DLD1 (cell line): ENCODE data around the gene CTDNEP1.
"Not testable (repeated sequence)": the region's sequence is repeated elsewhere in the genome, so short reads cannot be mapped to it uniquely, and the experiment has no call there.

Source experiments
- in situ Hi-C: cut with HindIII; loops from 2 replicates; pipeline ENCODE4 v1.10.0; 2017; ENCODE audit warnings: low sequenced_read_pairs

Gene CTDNEP1

DNA sequence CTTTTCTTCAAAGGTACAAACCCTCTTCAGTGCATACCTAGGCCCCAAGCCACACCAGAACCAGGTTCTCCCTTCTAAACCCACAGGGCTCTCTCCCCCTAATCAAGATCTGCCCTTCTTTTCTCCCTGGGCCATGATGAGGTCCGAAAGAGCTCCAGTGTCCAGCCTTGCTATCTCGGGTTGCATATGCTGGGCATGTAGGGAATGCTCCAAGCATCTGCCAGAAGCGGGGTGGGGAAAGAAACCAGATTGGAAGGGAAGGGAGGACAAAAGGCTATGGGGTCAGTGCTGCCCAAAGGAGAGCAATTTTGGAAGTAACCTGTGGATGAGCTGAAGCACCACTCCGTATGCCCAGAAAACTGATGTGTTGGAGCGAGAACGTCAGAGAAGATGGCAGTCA lies 2.3 kb downstream of the CTDNEP1 start:
- in situ Hi-C loops: no loop called here

DNA sequence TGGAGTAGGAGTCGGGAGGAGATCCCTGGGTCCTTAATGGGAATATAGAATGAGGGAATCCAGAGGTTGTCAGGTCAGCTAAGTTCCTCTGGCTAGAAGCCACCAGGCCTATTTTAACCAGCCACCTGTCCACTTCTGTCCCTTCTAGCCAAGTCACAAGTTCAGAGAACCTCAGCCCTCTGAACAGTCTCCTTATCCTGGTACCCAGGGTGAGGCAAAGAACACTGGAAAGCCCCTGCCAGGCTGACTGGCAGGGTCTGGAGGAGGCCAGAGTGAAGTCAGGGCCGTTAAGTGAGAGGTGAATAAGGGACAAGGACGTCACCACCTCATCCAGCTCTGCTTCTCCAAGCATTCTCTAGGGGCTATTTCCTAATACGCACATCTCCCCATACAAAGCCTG lies 2.7 kb downstream of the CTDNEP1 start:
- in situ Hi-C loops: no loop called here

DNA sequence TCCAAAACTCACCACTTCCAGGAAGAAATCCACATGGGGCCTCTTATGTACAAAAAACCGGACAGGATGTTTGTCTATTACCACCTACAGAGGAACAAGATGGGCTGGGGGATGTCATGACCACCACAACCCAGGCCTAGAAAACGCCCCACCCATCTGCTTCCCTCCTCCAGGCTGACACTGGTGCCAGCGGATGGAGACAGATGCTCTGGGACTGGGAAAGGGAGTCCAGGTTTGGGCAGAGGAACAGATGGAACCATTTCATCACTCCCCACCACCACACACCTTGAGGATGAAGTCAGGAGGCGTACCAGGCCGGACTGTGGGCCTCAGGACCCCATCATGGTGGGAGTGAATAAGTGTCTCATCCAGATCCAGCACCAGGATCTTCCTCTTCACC lies 4.8 kb downstream of the CTDNEP1 start:
- in situ Hi-C loops: no loop called here

DNA sequence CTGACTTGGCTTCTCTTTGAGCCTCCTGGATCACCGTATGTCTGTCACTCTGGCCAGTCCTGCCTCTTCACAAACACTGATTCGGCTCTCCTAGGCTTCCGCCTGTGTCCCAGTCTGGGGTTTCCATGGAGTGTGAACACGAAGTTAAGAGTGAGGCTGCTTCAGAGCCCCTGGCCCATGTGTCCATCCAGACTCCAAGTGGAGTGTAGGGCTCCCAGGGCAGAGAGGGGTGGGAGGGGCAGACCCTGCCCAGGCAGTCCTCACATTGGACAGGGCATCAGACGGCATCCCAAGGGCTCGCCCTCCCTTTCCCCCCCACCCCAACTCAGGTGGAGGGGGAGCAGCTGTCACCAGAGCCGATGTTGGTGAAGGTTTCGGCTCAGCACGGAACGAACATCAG lies 7.7 kb downstream of the CTDNEP1 start:
- in situ Hi-C loops: not testable (repeated sequence)

DNA sequence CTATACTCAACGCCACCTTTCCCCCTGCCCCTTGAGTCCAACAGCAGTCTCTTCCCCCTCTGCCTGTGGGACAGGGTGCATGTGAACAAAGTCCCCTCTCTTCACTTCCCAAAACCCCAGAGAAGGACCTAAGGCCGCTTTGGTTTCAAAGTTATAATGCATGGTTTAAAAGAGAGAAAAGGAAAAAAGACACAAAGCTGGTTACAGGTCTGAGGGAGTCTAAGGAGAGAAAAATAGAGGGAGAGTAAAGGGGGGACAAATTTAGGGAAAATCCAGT lies 8.1 kb downstream of the CTDNEP1 start:
- in situ Hi-C loops: no loop called here

DNA sequence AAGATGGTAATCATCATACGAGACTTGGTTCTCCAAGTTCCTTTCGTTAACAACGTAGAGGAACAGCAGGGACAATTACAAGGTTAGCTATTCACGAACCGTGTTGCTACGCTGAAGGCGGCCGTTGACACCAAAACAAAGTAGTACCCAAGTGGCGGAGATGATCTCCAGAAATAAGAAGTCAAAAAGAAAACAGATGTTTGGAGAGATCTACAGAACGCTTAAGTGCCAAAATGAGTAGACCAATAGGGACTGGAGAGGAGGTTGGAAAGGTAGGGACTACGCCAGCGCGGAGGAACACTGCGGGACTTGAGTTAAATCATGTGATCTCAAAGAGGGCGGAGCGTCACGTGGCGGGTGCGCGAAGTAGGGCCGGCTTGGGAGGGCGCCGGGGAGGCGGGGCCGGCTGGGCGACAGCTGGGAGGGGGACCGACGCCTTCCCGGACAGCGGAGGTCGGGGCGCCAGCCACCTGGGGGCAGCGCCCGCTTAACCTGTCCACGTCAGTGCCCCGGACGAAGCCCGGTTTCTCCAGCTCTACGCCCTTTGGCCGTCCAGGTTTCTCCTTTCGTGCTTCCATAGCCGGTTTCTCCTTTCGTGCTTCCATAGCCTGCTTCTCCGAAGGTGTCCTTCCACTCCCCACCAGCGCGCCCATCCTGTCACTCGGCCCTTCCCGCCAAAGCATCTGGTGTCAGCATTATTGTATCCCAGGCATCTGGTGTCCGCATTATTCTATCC lies 8.6 kb downstream of the CTDNEP1 start:
- in situ Hi-C loops: no loop called here

DNA sequence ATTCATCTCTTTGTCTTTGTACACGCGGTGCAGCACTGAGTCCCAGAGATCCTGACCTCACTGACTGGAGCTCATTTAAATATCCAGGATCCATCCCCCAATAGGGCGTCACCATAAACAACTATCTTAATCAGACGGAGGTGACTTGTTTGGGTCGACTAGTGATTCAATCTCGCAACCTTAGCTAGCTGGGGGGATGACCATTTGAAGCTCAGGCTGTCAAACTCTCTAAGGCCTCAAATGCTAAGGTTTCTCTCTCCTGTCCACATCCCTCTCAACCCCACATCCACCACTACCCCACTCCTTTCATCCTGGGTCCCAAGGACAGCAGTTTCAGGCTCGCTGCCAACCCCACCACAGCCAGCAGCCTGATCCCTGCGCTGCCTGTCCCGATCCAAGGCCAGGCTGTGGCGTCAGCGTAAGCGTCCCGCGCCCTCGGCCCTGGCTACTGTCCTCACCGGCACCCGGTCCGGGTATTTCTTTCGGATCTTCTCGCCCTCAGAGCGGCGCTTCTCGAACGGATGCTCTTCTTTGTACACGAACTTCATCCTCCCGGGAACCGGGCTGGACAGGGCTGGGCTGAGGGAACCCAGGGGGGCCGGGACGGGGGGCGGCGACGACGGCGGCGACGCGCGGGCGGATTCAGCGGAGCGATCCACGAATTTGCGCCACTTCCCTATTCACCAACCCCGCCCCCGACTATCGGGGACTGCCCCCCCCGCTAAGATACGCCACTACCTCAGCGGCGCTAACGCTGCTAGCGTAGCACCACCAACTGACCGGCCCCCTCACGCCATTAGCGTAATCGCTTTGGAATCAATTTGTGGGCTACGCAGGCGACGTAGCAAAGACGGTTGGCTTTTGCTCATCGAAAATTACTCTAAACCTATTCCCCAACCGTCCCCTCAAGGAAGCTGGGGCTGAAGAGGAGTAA lies 9.5 kb downstream of the CTDNEP1 start, which contains the start of gene GABARAP:
TSS of gene GABARAP (minus strand) at position 667 of the 934 bp plus-strand sequence. CDS start at position 548, 119 bp downstream.
- in situ Hi-C loops: no loop called here

DNA sequence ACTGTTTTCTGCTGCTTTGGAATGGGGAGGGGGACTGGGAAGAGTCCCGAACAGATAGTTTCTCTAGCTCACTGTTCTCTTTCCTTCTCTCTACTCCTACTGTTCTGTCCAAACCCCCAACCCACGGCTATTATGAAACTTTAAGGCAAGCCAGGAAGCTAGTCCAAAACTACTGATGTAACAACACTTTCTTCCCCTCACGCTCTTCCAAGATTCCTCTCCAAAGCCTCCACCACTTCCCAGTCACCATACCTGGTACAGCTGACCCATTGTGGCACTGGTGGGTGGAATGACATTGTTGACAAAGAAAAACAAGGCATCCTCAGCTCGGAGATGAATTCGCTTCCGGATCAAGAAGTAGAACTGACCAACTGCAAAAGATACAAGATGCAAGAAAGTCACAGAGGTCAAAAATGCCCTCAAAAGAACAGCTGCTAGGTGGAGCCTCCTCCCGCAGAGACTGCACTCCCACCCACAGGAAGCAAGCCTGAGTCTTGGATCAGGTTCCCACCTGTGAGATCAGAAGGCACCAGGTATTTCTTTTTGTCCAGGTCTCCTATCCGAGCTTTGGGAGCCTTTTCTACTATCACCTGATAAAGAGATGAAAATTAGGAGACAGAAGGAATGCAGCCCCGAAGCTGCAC lies 10.3 kb downstream of the CTDNEP1 start:
- in situ Hi-C loops: no loop called here

DNA sequence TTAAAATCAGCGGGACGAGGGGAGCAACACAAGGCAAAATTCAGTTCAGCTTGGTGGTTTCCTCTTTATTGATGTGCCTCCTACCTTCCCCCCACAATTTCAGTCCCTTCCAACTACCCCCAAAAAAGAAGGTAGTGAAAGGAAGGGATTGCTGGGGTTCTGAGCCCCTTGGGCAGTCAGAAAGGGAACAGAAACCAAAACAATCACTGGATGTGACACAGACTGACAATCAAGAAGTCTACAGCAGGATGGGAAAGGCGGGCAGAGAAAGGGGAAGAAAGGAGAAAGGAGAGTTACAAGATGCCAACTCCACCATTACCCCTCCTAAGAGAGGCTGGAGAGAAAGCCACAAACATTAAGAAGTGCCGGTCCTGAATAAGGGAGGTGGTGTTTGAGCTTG lies 11.2 kb downstream of the CTDNEP1 start:
- in situ Hi-C loops: no loop called here

DNA sequence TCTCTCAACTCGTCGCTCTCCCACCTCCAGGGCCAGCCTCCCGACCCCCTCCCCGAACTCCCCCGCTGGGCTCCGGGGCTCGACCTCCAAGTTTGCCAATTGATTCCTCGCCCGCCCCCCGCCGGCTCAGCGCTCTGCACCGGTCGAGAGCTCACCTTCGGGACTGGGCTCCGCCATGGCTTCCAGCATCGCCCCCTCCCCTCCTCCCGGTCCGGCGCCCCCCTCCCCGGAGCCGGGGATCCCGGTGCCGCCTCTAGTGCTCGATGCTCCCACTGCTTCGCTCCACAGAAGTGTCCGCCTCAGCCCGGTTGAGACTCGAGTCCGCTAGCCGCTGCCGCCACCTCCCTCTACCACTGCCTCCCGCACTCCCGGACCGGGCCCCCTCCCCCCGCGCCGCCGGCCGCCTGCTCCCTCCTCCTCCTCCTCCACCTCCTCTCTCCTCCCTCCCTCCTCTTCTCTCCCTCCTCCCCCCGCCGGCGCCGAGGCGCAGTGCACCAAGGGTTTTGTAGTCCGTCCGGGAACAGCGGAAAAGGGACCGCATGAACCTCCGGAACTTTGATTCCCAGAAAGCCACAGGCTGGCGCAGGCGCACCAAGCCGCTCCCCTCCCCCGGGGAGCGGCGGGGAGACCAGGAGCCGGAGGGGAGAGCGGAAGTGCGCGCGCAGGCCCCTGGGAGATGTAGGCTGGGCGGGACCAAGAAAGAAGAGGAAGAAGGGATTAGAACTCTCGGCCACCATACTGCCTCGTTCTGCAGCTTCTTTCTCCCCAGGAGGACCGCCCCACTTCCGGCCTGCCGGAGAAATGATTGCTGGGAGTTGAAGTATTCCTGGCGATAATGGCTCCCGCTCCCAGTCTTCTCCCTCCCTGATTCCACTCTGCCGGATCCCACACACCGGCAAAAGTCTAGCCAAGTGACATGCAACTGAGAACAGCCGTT lies 12.2 kb downstream of the CTDNEP1 start, which contains the start of gene PHF23:
TSS of gene PHF23 (minus strand) at position 367 of the 937 bp plus-strand sequence. CDS start at position 189, 178 bp downstream.
- in situ Hi-C loops: no loop called here

DNA sequence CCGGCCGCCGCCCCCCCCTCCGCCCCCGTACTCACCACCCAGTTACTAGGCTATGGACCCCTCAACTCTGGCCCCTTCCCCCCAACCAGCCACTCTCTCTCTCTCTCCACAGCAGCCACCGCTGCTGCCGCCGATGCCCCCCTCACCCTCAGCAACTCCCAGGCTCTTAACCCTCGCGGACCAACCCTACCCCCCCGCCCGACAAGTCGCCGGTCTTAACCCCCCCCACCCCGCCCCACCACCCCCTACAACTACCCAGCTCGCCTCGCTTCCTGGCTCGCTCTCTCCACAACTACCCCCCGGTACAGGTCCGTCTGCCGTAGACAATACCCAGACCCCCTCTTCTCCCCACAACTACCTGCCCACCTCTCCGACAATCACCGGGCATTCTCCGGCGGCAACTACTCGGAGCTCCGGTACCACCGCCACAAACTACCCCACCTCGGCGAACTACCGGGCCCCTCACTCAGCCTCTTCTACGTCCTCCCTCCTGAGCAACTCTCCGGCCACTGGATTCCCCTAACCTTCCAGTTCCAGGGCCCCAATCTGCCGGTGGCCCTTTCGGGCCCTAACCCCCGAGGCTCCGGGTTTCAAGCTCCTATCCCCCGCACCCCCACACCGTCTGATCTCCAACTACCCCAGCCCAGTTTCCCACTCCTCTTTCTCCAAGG lies 13.0 kb downstream of the CTDNEP1 start:
- in situ Hi-C loops: no loop called here

DNA sequence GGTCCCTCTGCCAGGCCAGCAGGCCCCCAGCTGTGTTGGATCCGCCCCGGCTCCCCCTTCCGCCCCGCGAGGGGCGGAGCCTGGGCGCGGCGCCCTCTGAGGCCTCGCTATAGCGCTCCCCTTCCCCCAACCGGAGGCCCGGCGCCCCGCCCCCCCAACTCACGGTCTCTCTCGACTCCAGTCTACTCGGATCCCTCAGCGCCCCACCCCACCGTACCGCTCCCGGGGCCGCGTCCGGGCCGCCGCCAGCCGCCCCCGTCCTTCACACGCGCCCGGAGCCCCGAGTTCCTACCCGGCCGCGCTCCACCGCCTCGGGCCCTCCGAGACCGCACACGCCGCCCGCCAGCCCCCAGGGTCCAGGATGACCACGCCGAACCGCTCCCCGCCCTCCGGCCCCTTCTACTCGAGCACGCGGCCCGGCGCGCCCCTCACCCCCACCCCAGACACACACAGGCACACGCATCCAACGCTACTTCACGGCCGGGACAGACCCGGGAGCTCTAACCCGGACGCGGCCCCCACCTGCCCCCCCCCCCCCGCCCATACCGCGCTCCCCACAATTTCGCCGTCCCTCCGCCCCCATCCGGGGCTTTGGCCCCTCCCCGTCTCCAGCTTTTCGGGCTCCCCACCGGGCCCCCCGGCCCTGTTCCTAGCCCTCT lies 13.6 kb downstream of the CTDNEP1 start:
- in situ Hi-C loops: no loop called here

DNA sequence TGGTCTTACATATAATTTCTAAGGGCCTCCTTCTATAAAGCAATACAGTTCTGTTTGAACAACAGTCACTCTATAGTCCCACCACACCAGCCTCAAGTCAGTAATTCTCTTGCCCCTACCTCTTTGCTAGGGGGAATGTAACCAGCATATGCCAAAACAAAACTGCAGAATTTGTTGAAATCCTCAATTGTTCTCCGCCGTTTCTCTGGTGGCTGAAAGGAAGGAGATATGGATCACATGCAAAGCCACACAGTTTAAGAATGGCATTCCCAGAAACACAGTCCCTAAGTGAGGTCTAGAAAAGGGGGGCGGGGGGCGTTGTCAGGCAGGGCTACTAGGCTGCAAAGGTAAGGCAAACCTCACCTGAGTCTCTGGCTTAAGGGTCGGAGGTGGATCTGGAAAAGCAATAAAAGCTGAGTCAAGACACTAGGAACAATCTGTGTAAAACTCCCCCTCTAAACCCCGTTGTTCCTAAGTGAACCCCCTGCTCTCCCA lies 14.2 kb downstream of the CTDNEP1 start:
- in situ Hi-C loops: no loop called here

DNA sequence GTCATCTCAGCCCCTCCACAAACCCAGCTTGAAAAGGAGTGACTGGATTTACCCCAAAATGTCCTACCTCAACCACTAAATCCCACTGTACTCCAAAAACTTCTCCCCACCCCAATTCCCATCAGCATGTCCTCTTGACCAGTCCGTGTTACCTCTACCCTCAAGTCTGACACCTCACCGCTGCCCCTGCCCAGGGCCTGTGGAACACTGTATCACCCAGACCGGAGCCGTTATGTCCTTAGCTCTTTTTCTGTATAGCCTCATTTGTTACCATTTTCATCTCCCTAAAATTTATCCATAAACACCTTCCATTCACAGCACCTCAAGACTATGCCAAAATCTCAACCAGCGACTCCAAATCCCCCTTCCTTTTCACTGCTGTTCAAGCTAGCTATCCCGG lies 14.7 kb downstream of the CTDNEP1 start:
- in situ Hi-C loops: no loop called here

DNA sequence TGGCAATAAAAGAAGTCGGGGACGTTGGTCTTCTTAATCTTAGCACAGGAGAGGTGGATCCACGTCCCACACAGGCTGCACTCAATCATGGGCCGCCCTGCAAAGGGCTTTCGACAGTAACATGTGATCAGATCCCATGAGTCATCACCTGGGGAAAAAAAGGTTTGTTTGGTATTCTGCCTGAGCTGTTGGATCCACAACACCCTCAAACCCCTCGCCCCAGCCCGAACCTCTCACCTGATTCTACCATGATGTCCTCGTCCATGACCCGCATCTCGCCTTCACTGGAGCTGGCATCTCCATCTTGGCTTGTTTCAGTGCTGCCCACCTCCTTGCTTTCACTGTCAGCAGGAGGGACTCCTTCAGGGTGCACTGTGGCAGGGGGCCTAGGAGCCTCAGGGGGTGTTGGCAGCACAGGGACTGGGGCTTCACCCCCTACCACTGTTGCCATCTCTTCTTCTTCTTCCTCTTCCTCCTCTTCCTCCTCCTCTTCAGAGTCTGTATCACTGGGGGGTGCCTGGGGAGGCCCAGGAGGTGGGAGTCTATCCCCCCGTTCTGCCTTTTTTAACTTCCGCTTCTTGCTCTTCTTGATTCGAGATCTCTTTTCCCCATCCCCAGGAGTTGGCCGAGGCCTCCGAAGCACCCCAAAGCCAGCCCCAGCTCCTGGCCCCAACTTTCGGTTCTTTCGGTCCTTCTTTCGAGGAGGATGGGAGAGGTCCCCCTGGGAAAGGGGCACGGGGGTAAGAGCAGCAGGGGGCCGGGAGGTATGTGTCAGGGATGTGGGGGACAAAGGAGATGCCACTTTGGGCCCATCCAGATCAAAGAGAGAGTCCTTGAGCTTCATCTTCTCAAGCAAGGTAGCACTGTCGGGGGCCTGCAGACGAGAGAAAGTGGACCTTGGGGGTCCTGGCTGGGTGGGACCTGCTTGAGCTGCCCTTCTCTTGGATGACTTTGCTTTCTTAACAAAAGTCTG lies 15.6 kb downstream of the CTDNEP1 start:
- in situ Hi-C loops: no loop called here

DNA sequence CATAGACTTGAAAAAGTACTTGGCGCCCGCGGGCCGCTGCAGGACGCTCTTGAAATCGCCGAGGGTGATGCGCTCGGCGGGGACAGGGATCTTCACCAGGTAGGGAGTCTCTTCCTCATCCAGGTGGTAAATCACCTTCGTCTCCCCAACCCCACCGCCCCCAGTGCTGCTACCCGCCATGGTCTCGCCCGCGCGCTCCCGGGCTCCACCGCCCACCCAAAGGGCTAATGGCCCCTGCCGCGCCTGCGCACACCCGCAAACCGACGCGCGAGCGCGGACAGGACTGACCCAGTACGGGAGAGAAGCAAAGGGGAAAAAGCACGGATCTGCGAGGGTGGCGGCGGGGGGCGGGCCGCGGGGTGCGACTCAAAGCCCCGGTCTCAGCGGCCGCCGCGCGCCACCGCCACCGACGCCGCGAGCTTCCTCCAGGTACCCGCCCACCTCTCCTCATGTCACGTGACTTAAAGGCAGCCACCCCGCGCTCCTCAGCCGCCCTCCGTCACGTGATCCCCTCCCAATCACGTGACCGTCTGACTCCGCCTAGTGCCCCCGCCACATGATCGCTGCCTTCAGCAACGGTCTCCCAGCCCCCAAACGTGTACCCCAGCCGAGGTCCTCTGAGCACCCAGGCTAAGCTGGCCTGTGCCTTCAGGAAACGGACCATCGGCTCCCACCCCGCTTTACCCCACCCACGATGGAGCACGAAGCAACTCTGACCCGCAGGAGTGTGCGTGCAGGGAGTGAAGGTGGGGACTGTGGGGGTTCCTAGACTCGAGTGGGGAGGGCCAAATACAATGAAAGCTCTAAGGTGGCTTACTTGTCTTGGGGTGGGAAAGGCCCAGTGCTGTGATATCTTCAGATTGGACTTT lies 17.2 kb downstream of the CTDNEP1 start, which contains the start of gene DVL2:
TSS of gene DVL2 (minus strand) at position 435 of the 869 bp plus-strand sequence. CDS start at position 180, 255 bp downstream.
- in situ Hi-C loops: no loop called here

DNA sequence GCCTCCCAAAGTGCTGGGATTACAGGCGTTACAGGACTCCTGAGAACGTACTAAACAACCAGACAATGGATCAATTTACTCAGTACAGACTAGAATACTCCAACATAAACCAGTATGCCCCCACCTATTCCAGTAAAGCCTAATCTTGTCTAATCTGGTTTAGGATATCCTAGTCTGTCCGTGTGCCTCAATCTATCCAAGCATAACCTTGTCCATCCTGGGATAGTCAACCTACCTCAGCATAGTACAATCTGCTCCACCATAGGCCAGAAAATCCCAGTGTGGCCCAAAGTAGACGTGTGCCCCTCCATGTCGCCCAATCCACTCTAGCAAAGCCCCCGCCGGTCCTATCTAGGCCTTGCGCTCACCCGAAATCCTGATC lies 17.8 kb downstream of the CTDNEP1 start:
- in situ Hi-C loops: no loop called here
